GM21526 (cell line): ENCODE data around the gene CYTH3.

Experiments used
- ATAC-seq: cut with Tn5 transposase; IDR thresholded peaks from one replicate; pipeline ENCODE4 v1.9.1; 2021; ENCODE audit warnings: moderate library complexity; ENCODE audit not compliant: unreplicated experiment, low FRiP score

Gene CYTH3

DNA sequence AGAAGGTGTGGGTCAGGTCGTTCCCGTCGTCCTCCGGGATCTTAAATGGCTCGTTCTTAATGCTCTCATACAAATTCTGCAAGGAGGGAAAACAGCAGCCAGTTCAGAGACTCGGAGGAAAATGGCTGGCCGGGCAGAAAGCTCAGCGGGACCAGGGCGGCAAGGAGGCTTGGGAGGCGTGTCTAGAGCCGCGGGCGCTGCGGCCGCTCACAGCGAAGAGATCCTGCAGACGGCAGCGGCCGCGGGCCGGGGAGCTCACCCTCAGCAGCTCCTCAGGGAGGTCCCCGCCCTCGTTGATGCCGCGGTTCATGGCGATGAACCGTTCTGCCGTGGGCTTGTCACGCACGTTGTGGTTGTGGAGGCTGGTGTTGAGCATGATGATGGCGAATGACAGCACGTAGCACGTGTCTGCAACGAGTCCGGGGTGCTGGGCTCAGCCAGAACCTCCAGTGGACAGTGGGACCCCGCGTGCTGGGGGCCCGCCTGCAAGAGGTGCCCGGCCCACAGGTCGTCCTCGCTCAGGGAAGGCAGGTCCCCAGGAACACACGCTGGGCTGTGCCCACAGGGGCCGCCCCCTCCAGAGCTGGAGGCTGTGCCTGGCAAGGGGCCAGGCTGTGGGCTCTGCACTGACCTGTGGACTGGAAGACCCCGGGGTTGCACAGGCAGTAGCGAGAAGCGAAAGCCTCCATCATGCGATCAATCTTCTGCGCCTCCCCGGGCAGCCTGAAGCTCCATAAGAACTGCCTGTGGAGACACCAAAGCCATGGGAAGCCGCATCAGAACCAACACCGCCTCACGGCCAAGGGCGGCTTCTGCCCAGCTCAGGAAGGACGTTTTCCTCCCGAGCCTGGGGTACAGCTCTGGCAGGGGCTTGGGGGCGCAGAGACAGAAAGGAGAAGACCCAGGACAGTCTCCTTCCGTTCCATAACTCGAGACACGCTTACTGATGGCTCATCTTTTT, 101.6 kb downstream of the CYTH3 start:
- no peak for ATAC-seq

DNA sequence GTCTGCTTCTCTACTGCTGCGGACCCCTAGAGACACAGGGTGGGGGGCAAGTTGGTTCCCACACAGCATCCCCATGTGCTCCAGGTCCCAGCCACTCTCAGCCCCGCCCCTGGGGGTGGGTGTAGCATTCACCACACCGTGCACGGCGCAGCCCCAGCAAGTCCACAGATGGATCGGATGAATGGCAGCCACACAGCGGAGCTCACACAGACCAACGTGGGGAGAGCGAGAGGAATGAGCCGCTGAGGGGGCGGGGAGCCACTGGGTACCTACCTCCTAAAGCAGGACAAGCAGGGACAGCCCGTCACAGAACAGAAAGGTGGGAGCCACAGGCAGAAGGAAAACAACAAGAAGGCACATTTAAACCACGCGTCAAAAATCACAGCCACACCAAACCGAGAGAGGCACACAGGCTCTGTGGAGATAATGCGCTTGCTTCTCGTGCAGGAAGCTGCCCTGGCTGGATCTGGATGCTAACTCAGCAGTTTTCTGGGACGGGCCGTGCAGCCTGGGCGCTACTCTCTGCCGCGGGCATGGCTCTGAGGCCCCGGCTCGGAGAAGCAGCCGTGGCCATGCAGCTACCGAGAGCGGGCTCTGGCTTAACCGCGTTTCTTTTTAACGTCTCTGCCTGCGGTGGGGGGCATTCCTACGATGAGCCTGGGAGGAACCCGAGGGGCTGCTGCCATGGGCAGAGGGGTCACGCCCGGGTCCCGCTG, 102.5 kb downstream of the CYTH3 start:
- ATAC-seq = no peak

DNA sequence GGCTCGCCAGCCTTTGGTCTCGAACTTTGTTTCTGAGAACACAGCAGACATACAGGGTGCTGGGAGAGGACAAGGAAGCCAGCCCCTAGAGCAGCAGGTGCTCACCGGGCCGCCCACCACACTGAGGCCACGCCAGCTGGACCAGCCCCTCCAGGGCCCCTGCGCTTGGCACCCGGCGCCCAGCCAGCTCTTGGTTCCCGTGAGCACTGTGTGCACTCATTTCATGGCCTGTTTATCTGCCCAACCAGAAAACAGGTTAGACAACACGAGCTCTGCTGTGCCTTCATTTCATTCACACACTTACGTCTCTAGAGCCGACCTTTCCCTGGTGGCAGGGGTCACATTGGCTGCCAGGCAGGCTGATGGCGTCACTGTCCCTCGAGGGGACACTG, 104.0 kb downstream of the CYTH3 start:
- ATAC-seq = no peak

GRCh38 chr7:6167587-6168476, 104.6 kb downstream of the CYTH3 start:
- ATAC-seq = no peak

DNA sequence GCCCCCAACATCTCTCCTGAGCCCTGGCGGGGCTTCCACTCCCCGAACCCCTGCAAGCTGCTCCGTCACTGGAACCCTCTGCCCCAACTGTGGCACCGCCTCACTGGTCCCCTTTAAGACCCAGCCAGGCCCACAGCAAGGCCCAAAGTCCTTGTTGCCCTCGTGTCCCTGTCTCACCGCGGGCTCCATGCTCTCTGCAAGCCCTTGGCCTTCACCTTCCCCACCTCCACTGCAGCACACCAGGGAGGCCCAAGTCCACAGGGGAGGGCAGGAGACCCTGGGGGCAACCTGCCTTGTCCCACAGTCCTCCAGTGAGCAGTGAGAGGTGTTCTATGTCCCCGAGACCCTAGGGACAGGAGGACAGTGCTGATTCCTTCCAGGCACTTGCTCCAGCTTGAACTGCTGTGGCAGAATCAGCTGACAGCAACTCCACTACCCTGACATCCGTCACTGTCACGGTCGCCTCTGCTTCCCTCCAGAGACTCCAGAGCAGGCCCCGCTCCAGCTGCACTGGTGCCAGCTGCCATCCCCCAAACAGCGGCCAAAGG, 105.3 kb downstream of the CYTH3 start:
- no peak for ATAC-seq

GRCh38 chr7:6166443-6166891, 106.0 kb downstream of the CYTH3 start:
- no peak for ATAC-seq

DNA sequence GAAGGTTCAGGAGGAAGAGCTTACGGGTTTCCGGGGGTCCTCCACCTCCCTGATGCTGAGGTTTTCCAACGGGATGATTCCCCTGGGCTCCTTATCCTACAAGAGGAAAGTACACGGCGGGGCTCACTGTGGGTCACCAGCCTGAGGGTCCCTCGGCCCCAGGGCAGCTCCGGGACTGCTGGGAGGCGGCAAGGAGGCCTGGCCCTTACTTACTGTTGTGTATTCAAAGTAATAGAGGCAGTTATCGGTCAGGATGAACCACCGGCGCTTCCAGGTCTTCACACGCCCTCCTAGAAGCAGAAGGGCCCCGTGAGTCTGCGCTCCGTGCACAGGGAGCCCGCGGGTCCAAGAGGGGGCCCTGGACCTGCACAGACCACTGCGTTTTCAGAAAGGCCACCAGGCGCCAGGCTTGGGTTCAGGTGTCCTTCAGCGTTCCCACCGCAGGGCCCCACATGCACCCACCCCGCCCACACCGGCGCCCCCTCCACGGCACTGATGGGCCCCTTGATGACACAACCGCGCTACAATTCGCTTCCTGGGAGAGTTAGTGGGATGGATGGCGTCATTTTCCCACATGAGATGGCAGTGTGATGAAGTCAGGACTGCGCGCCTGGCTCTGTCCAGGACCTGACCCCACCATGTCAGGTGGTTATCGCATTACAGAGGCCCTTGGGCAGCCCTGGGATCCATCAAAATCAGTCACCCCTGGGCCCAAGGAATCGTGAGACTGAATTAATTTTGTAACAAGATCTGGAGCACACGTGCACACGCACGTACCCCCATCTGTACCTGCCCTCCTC, 106.7 kb downstream of the CYTH3 start:
- no peak for ATAC-seq

DNA sequence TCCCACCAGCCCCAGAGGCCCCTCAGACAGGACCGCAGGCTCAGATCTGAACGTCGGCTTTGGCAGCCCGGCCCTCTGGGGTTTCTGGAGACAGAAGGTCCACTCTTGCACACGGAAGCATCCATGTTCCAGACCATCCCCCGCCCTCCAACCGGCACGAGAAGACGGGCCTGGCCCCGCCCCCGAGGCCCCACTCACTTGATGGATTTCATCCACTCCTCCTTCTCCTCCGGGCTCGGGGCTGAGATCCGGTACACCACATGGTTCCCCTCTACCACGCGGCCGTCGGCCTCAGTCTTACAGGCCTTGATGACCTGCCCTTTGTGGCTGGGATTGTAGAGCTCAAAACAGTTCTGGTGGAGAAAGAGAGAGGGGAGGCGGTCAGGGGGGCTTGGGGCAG, 107.3 kb downstream of the CYTH3 start:
- ATAC-seq = no peak

DNA sequence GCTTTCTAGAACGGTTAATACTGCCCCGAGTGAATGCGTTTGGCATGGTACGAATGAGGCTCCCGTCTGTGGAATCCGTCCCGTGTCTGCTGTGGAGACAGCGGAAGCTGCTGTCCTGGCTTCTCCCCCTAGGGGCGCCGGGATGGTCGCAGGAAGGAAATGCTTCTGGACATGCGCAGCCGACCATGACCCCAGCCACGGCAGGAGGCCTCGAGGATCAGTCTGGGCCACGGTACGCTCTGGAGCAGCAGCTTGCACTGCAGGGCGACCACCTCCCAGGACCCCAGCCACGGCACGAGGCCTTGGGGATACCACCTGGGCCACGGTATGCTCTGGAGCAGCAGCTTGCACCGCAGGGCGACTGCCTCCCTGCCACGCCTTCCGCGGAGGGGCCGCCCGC, 107.9 kb downstream of the CYTH3 start:
- ATAC-seq = no peak

DNA sequence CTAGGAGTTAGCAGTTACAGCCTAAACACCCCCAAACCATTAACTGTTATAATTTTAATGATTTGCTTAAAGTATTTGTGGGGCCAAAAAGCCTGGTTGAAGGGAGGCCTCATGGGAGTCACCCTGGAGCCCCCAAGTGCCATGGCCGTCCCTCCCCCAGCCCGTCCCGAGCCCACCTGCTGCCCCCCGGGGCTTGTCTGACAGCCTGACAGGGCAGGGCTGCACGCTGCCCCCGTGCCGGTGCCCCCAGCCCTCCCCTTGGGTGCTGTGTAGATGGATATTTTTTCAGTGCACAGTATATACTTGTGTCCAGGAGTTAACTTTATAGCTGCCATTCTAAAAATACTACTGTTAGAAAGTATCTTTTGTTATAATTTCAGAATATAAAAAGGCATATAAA, 108.4 kb downstream of the CYTH3 start:
- no peak for ATAC-seq

DNA sequence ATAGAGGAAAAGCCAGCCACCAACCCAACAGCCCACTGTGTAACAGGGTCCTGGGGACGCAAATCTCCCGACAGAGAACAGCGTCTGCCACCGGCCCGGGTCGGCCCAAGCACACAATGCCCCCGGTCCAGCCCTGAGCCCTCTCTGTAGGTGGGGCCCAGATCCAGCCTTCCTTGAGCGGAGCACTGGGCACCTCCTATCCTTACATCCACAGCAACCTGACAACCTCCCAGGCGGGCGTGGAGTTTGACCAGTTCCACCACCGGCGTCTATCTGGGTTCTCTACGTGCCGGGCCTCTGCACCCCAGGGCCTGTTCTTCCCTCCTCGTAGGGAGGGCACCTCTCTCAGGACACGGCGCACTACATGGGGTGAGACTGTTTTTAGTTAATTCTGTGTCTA, 109.0 kb downstream of the CYTH3 start:
- no peak for ATAC-seq

GRCh38 chr7:6162650-6163366, 109.6 kb downstream of the CYTH3 start:
- ATAC-seq = no peak

DNA sequence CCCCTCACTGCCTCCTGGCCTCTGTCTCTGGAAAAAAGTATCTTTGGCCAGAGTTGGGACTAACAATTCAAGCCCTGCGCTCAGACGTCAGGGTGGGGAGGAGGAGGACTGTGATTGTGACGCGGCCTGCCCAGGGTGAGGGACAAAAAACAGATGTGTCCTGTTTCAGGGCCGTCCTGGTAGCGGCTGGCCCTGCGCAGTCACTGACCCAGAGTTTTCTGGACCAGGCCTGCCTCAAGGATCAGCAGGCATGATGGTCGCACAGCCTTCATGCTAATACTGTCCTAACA, 110.1 kb downstream of the CYTH3 start:
- no peak for ATAC-seq

- peak; percentile 45 for ATAC-seq
These were observed 110.7 kb downstream of the CYTH3 start for GRCh38 chr7:6161463-6162330.

GRCh38 chr7:6160191-6160623, 112.2 kb downstream of the CYTH3 start:
- no peak for ATAC-seq

- ATAC-seq = no peak
These were observed 112.8 kb downstream of the CYTH3 start for GRCh38 chr7:6159524-6160031.

DNA sequence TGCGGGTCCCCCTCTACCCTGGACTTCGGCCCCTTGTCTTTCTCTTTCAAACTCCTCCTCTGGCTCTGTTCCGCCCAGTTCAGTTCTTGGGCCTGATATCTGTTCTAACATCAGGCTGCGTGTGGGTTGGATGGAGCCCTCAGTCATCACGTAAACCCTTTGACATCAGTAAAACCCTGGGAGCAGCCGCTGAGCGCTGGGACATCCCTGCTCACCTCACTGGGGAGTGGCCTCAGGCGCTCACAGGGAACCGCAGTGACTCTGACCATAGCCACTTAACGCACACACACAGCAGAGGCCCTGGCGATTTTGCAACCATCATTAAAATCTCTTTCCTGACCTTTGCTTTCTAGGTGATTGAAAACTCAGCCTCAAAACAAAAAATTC, 113.3 kb downstream of the CYTH3 start:
- no peak for ATAC-seq
